Body of pancreas (tissue), 4 donors: ENCODE data around the gene ARFGAP3.

ENCODE experiments used
- CTCF ChIP-seq, 7 experiments: fragments of 450-650 bp in 4 of 7; fragments of 200-600 bp in 3 of 7; sonication (generic) in 3 of 7; IDR thresholded peaks; one replicate each; pipeline ENCODE4 v1.5.1; 2016 to 2019; ENCODE audit warnings: antibody characterized with exemption in 7 of 7
- POLR2A ChIP-seq, 3 donors: fragments of 450-650 bp; IDR thresholded peaks; one replicate each; pipeline ENCODE4 v1.6.1; 2016; ENCODE audit warnings: antibody characterized with exemption in 3 of 3, mild to moderate bottlenecking in 2 of 3

GRCh38 chr22:42803389-42803788, 53.7 kb downstream of the ARFGAP3 start:
- no peak for TF ChIP-seq CTCF (IDR thresholded peaks at IDR 0.05)
- peak in 2 of 3 donors; percentile 19 to 21 for TF ChIP-seq POLR2A (IDR thresholded peaks at IDR 0.05)
